A549 (cell line): Measurements from ENCODE around the gene IPO5. TPM values are rescaled to one million over a fixed set of nuclear protein-coding genes. Genes with fewer than 3 reads are reported as not detected.

Experiments used
- SMC3 ChIP-seq: fragments of >200 bp; sonication (Bioruptor Twin); formaldehyde crosslinking; IDR thresholded peaks from 3 replicates; pipeline ENCODE4 v1.6.1; 2018; ENCODE audit warnings: inconsistent platforms
- polyA plus RNA-seq, 4 experiments: library from polyadenylated mRNA; depleted of rRNA in 3 of 4; stranded (reverse); fragments of >200 nt; fragmentation: RNase III in 1 of 4; extraction: RNeasy Plus Mini Kit Qiagen cat#74134 plus additional on column Dnase treatment in 1 of 4; gene quantifications; 2 replicates in 3 of 4; 3 replicates in 1 of 4; pipeline ENCODE4 v1.2.3, GENCODE V29; 2011 to 2017
- small RNA-seq, 6 experiments: library from RNA; depleted of rRNA; stranded (forward); fragments of <200 nt; gene quantifications; one replicate each; pipeline ENCODE3, GENCODE V24; 2012
- TF ChIP-seq, protein P1 (sequence below): fragments of 450-650 bp; IDR thresholded peaks from 2 replicates; pipeline ENCODE4 v1.6.1; 2014; ENCODE audit warnings: antibody characterized with exemption

The IPO5 gene
- polyA plus RNA-seq, 2 of the 4 experiments (the other 2 are of a cell fraction), result 98.4 to 166 TPM

DNA sequence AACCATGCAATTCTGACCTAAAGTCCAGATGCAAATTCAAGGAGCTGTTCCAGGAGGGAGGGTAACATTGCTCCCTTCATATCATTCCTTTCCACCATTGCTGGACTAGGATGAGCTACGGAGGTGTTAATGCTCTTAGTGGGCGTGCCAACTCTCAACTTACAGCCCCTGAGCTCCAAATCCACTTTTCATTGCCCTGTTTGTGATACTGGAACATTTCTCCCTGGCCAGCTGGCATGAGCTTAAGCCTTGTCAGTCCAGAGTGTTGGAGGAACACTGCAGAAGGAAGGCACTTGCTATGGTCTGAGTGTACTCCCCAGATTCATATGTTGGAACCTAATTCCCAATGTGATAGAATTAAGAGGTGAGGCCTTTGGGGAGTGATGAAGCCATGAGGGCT, 119.0 kb downstream of the IPO5 start (continued):
- TF ChIP-seq, protein P1, sequence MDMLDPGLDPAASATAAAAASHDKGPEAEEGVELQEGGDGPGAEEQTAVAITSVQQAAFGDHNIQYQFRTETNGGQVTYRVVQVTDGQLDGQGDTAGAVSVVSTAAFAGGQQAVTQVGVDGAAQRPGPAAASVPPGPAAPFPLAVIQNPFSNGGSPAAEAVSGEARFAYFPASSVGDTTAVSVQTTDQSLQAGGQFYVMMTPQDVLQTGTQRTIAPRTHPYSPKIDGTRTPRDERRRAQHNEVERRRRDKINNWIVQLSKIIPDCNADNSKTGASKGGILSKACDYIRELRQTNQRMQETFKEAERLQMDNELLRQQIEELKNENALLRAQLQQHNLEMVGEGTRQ, result no peak
- TF ChIP-seq SMC3, result no peak
- TF ChIP-seq, all 56 proteins: peak for 0

Small RNA genes within 50 kb of the gene (small RNA-seq; reads per million reads assigned to genes)
- 0 to 3.6 (median 0.74) reads per million in 6 experiments for gene FTLP8

Other genes with a start within 250 kb of the IPO5 start
- 13.0 and 15.5 TPM in 2 replicates for gene FARP1, start 189.4 kb downstream of the IPO5 start, polyA plus RNA-seq (2011; rRNA removed)
- gene FARP1, start 189.4 kb downstream of the IPO5 start, polyA plus RNA-seq (2017; fragmentation: RNase III; extraction: RNeasy Plus Mini Kit Qiagen cat#74134 plus additional on column Dnase treatment), result 9.4 to 12.0 TPM (median 10.0 TPM) in 3 replicates
- not detected in 2 replicates for gene RNF113B, start 223.6 kb downstream of the IPO5 start, polyA plus RNA-seq (2011; rRNA removed)
- not detected in 3 replicates for gene RNF113B, start 223.6 kb downstream of the IPO5 start, polyA plus RNA-seq (2017; fragmentation: RNase III; extraction: RNeasy Plus Mini Kit Qiagen cat#74134 plus additional on column Dnase treatment)